ENCODE measurements around the gene CD276.

- TF ChIP-seq EZH2 (IDR thresholded peaks at IDR 0.05; ENCODE audit: borderline replicate concordance, insufficient read depth, low read length, poor library complexity, severe bottlenecking) (no peak), CTCF (IDR thresholded peaks at IDR 0.05; ENCODE audit: poor library complexity, severe bottlenecking) (no peak), EP300 (conservative IDR thresholded peaks at IDR 0.05; ENCODE audit: poor library complexity, severe bottlenecking) (no peak), POLR2AphosphoS5 (IDR thresholded peaks at IDR 0.05) (no peak), TAF1 (IDR thresholded peaks at IDR 0.05; ENCODE audit: low read depth) (no peak)
Measured at GRCh38 chr15:73763931-73764330, 79.7 kb downstream of the CD276 start.
